Choroid plexus epithelial cell (primary cell): Measurements from ENCODE around the gene EDEM3.

ENCODE experiments used
- DNase-seq: peaks from one replicate; pipeline ENCODE4 v3.0.0-alpha.2; 2010; ENCODE audit warnings: low read depth
- H3K4me3 ChIP-seq: 2 replicates; pipeline ENCODE4 v1.5.1; 2011; ENCODE audit warnings: low read depth, mild to moderate bottlenecking, control low read depth, low read length, moderate library complexity
- TF ChIP-seq, protein P1 (sequence below): conservative IDR thresholded peaks from 2 replicates; pipeline ENCODE4 v1.5.1; 2011; ENCODE audit warnings: low read depth, mild to moderate bottlenecking, control low read depth, inconsistent platforms, low read length, moderate library complexity

EDEM3 gene

DNA sequence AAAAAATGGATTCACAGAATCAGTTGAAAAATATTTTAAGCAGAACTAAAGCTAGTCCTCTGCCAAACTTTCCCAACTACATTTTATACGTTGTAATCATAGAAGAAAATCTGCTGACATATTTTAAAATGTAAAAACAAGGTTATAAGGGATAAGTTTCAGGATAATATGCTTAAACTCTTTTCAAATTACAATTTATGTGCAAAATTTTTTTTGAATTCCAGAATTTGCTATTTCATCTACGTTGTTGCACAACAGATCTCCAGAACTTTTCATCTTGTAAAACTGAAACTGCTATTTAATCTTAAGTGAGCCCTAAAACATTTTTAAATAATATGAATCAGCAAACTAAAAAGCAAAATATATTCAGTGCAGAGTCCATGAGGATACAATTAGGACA lies 5.9 kb downstream of the EDEM3 start:
- TF ChIP-seq, protein P1, sequence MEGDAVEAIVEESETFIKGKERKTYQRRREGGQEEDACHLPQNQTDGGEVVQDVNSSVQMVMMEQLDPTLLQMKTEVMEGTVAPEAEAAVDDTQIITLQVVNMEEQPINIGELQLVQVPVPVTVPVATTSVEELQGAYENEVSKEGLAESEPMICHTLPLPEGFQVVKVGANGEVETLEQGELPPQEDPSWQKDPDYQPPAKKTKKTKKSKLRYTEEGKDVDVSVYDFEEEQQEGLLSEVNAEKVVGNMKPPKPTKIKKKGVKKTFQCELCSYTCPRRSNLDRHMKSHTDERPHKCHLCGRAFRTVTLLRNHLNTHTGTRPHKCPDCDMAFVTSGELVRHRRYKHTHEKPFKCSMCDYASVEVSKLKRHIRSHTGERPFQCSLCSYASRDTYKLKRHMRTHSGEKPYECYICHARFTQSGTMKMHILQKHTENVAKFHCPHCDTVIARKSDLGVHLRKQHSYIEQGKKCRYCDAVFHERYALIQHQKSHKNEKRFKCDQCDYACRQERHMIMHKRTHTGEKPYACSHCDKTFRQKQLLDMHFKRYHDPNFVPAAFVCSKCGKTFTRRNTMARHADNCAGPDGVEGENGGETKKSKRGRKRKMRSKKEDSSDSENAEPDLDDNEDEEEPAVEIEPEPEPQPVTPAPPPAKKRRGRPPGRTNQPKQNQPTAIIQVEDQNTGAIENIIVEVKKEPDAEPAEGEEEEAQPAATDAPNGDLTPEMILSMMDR: no peak
- no peak overlapping the region for H3K4me3 ChIP-seq
- no peak for DNase-seq

DNA sequence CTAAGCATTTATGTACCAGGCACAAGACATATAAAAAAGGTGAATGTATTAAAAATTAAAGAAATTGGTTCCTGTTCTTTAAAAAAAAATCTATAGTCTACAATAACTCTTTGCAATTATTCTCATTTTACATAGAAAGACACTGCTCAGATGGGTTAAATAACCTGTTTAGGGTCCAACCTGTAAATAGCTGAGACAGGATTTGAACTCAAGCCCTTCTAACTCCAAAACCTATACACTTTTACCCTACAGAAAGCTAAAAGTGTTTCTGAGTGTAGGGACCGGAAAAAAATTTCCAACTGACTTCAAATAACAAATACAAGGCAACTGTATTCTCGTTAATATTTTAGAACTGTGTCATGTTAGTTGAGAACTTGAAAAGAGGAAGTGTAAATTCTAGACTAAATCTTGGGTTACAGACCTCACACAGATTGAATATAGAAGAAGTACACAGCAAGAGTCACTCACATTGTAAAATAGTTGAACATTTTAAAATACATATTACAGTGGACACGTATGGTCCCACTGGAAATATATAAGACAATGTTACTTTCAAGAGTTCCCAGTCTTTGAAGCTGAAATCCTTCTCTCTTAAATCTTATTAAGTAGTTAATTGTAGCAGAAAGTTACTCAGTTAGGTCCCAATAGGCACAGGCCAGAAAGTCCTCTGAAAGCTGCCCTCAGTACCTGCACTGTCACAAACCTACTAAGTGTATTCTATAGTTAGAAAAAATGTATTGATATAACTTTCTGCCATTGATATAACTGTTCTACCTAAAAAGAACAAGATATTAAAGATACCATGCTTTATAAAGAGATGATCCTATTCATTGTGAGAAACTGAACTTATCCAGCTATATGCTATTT lies 7.3 kb downstream of the EDEM3 start:
- no peak overlapping the region for H3K4me3 ChIP-seq
- TF ChIP-seq, protein P1: no peak
- DNase-seq: no peak

DNA sequence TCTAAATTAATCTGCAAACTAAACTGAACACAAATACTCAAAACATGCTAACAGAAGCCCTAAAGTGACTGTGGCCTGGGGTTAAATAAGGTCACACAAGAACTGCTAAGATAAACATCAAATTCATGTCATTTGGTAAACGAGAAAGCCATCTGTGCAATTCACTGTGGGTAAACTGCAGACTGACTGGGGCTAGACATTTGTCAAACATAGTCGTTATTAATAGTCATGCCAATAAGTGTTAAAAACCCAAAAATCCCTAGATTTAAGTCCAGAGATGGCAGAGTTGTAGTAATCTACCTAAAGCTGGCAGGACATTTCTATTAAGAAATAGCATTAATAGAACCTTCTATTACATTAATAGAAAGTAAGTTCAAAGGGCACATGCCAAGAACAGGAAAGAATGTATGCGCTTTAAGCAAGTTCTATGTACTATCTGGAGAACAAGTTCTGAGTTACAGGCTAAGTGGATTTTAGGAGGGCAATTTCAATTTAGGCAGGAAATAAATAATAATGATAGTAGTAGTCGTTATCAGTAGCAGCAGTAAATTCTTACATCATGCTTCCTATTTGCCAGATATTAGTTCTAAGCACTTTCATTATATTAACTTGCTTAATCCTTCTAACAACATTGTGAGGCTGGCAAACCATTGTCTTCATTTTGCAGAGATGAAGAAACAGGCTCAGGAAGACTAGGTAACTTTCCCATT lies 8.6 kb downstream of the EDEM3 start:
- DNase-seq: no peak
- H3K4me3 ChIP-seq: no peak overlapping the region
- TF ChIP-seq, protein P1: no peak

DNA sequence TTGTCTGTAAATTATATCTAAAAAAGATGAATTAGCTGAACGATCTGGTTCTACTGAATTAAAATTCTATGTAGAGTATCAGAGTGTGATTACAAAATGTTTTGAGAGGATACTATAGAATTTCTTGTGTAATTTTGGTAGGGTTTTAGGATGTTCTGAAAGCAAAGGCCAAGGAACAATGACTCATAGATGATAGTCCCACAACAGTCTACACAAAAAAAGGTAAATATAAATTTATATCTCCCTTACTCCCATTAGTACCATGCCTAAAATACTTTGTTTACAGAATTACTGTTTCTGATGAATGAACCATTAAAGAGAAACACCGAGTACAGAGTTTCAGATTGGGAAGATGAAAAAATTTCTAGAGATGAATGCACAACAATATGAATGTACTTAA lies 9.5 kb downstream of the EDEM3 start:
- DNase-seq: no peak
- TF ChIP-seq, protein P1: no peak
- H3K4me3 ChIP-seq: no peak overlapping the region

DNA sequence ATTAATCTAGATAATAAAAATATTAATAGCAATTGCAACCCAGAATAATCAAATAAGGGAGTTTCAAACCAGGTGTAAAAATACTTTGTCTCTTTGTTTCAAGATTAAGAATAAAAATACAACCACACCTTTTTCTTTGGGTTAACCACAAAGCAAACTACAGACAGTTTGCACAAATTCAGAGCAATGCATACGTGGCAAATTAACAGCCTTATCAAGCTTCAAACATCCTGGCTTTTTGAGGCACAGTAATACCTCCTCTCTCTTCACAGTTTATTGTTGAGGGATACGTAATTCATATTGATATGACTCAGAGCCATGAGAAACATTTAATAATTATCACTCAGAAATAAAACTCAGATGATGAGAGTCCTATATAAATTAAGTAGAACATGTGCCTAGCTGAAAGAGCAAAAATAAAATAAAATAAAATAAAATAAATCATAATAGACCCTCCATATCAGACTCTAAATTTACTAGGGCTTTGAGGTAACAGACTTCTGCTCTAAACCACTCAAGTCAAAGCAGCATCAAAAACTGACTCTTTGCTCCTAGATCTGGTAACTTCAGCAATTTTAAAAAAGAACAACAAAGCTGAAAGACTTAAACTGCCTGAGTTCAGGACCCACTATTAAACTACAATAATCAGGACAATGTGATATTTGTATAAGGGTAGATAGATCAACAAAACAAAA lies 11.4 kb downstream of the EDEM3 start:
- no peak for DNase-seq
- TF ChIP-seq, protein P1: no peak
- no peak overlapping the region for H3K4me3 ChIP-seq

DNA sequence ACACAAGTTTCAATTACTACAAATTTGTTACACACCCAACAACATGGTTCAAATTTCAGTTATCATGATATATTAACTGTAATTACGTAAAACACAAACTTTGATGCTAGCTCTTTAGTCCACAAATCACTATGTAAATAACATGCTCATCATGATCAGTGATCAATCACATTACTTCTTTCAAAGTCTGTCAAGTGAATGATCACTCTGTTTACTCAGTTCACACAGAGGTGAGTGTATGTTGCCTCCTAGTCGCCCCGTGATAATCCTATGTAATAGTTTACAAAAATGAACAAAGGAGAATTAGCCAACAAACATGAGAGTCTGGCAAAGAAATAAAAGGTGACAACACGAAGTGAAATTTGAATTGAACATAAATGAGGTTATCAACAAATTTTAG lies 14.3 kb downstream of the EDEM3 start:
- H3K4me3 ChIP-seq: no peak overlapping the region
- DNase-seq: no peak
- TF ChIP-seq, protein P1: no peak
